SK-MEL-5 (cell line): Measurements from ENCODE around the gene CHKB. TPM values are rescaled to one million over a fixed set of nuclear protein-coding genes. Genes with fewer than 3 reads are reported as not detected.
"Not testable (repeated sequence)": the region's sequence is repeated elsewhere in the genome, so short reads cannot be mapped to it uniquely, and the experiment has no call there.

Source experiments
- DNase-seq: peaks from one replicate; pipeline ENCODE4 v3.0.0-alpha.2; 2016; ENCODE audit warnings: low read depth, low spot score
- in situ Hi-C: cut with HindIII; loops from 2 replicates; pipeline ENCODE4 v1.10.0; 2016; ENCODE audit warnings: low sequenced_read_pairs, high pct_unique_total_duplicates, low pct_unique_long_range_greater_than_20kb
- polyA plus RNA-seq, 2 experiments: library from polyadenylated mRNA; depleted of rRNA; stranded (reverse); fragments of >200 nt; gene quantifications; 2 replicates each; pipeline ENCODE4 v1.2.3, GENCODE V29; 2015
- total RNA-seq: library from RNA; depleted of rRNA; stranded (reverse); fragments of >200 nt; shearing (Covaris generic); gene quantifications from 2 replicates; pipeline ENCODE4 v1.2.3, GENCODE V29; 2014; rRNA removed

The CHKB gene
- 22.2 and 27.7 TPM in 2 replicates for total RNA-seq
- polyA plus RNA-seq (2015; cell fraction: cytosol; rRNA removed), result 19.5 and 20.2 TPM in 2 replicates
- 466 and 471 TPM in 2 replicates for polyA plus RNA-seq (2015; cell fraction: nucleus; rRNA removed)

- DNase-seq, result peak; percentile 99
- in situ Hi-C loops, result no loop called here
Measured at GRCh38 chr22:50582493-50583293, at the start of gene CHKB. Gene CHKB, minus strand, starts transcription at chr22:50582849. Its CDS starts 68 bp downstream, at chr22:50582781.

- in situ Hi-C loops, result no loop called here
- DNase-seq, result no peak
Measured at GRCh38 chr22:50630376-50630775, 47.7 kb upstream of the CHKB start.

GRCh38 chr22:50628543-50629134 is 46.0 kb upstream of the CHKB start:
- in situ Hi-C loops, result no loop called here
- DNase-seq, result no peak

- DNase-seq, result peak; percentile 83
- in situ Hi-C loops, result no loop called here
Measured at GRCh38 chr22:50627642-50628542, 45.2 kb upstream of the CHKB start, which contains the start of gene ARSA. Gene ARSA, minus strand, starts transcription at chr22:50628152. Its CDS starts 373 bp downstream, at chr22:50627779.

GRCh38 chr22:50626850-50627641 is 44.4 kb upstream of the CHKB start:
- DNase-seq, result no peak
- in situ Hi-C loops, result no loop called here

GRCh38 chr22:50626314-50626849 is 43.7 kb upstream of the CHKB start:
- no peak for DNase-seq
- in situ Hi-C loops, result no loop called here

- peak; percentile 26 for DNase-seq
- in situ Hi-C loops, result no loop called here
Measured at GRCh38 chr22:50625568-50626313, 43.1 kb upstream of the CHKB start.

GRCh38 chr22:50625131-50625567 is 42.5 kb upstream of the CHKB start:
- in situ Hi-C loops, result no loop called here
- no peak for DNase-seq

- in situ Hi-C loops, result no loop called here
- no peak for DNase-seq
Measured at GRCh38 chr22:50624347-50625130, 41.9 kb upstream of the CHKB start.

- no peak for DNase-seq
- in situ Hi-C loops, result no loop called here
Measured at GRCh38 chr22:50622723-50623327, 40.2 kb upstream of the CHKB start.

- in situ Hi-C loops, result no loop called here
- no peak for DNase-seq
Measured at GRCh38 chr22:50621948-50622722, 39.5 kb upstream of the CHKB start.

GRCh38 chr22:50621356-50621880 is 38.8 kb upstream of the CHKB start:
- DNase-seq, result no peak
- in situ Hi-C loops, result no loop called here

GRCh38 chr22:50620593-50621355 is 38.1 kb upstream of the CHKB start:
- no peak for DNase-seq
- in situ Hi-C loops, result no loop called here

GRCh38 chr22:50614296-50614695 is 31.6 kb upstream of the CHKB start:
- DNase-seq, in situ Hi-C loops: not testable (repeated sequence)
